ENCODE results near the gene NTNG1.

GRCh38 chr1:107525961-107526360, 385.1 kb downstream of the NTNG1 start:
- no peak for TF ChIP-seq TAF1 (IDR thresholded peaks at IDR 0.05; ENCODE audit: low read depth, low read length)
- no peak for TF ChIP-seq EP300 (IDR thresholded peaks at IDR 0.05; ENCODE audit: borderline replicate concordance in 1 of 2, low read depth in 2 of 2, low read length in 2 of 2)
- TF ChIP-seq CHD2 (IDR thresholded peaks at IDR 0.05; ENCODE audit: low read length), result no peak
- no peak for TF ChIP-seq POLR2A (IDR thresholded peaks at IDR 0.05; ENCODE audit: control extremely low read depth in 1 of 2, low read depth in 2 of 2, low read length in 2 of 2)
- no peak for TF ChIP-seq CTCF (IDR thresholded peaks at IDR 0.05; ENCODE audit: control extremely low read depth in 1 of 3, insufficient read depth in 1 of 3, low read depth in 1 of 3, low read length in 3 of 3)
- no peak for TF ChIP-seq POLR2AphosphoS5 (IDR thresholded peaks at IDR 0.05; ENCODE audit: low read depth, low read length)
- TF ChIP-seq ZNF274 (IDR thresholded peaks at IDR 0.05; ENCODE audit: borderline replicate concordance, extremely low read depth, low read length), result no peak
- no peak for TF ChIP-seq CHD1 (IDR thresholded peaks at IDR 0.05; ENCODE audit: low read depth, low read length)
- TF ChIP-seq RFX5 (IDR thresholded peaks at IDR 0.05; ENCODE audit: borderline replicate concordance, low read depth, low read length), result no peak
- TF ChIP-seq MAX (IDR thresholded peaks at IDR 0.05), result no peak
- no peak for TF ChIP-seq RXRA (IDR thresholded peaks at IDR 0.05; ENCODE audit: insufficient read depth, low read depth, low read length)
